Activated effector memory CD4-positive, alpha-beta T cell treated with anti-CD3 and anti-CD28 coated beads, Interleukin-2, amount 50 U/mL, for 16 hours (primary cell): Measurements from ENCODE around the gene TAF8.
"Not testable (repeated sequence)": the region's sequence is repeated elsewhere in the genome, so short reads cannot be mapped to it uniquely, and the experiment has no call there.

Experiments
- DNase-seq: peaks from one replicate; pipeline ENCODE4 v3.0.0-alpha.2; 2020

TAF8 gene, protein sequence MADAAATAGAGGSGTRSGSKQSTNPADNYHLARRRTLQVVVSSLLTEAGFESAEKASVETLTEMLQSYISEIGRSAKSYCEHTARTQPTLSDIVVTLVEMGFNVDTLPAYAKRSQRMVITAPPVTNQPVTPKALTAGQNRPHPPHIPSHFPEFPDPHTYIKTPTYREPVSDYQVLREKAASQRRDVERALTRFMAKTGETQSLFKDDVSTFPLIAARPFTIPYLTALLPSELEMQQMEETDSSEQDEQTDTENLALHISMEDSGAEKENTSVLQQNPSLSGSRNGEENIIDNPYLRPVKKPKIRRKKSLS

DNA sequence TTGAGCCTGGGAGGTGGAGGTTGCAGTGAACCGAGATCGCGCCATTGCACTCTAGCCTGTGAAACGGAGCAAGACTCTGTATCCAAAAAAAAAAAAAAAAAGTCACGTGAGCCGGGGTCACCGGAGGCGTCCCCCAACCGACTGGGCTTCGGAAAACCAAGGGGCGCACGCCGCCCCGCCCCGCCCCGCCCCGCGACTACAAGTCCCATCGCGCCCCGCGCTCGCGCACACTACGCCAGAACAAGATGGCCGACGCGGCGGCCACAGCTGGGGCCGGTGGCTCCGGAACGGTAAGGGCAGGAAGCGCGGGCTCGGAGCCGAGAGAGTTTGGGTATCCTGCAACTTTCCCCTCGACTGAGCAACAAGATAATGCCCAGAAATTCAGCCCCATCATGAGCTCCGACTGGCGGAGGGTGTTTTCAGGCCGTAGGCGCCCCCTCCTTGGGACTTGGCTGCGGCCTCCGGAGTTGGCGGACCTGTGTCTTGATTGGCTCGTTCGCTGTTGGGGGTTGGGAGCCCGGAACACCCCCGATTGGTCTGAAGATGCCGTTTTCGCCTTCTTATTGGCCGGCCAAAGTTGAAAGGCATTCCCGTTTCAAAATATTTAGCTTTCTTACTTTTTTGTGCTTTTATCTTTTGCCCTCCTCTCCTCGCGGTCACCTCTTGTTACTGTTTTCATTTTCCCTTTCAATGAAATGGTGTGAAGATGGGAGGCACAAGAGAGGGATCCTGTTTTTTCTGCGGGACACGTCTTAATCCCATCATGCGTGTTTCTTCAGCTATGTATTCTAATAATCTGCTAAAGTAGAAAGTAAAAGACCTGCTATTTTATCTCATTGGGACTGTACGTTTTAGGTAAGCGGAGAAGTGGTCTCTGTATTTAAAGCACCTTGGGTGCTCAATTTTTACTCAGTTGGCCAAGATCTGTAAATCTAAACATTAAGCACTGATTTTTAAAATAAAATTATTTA is at the start of gene TAF8:
TAF8 (plus strand) TSS at position 228 of the 971 bp plus-strand sequence; CDS start at position 246, 18 bp downstream.
- DNase-seq, result peak; percentile 96

DNA sequence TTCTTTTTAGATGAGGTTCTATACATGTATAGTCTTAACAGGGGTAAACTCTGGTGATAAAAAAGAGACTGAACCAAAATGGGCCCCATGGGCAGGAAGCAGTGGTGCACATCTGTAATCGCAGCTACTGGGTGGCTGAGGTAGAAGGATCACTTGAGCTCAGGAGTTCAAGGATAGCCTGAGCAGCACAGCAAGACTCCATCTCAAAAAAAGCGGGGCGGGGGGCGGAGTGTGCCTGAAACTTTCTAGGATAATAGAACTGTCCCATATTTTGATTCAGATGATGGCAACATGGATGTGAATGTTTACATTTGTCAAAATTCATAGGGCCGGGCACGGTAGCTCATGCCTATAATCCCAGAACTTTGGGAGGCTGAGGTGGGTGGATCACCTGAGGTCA is 48.8 kb upstream of the TAF8 start:
- no peak for DNase-seq

DNA sequence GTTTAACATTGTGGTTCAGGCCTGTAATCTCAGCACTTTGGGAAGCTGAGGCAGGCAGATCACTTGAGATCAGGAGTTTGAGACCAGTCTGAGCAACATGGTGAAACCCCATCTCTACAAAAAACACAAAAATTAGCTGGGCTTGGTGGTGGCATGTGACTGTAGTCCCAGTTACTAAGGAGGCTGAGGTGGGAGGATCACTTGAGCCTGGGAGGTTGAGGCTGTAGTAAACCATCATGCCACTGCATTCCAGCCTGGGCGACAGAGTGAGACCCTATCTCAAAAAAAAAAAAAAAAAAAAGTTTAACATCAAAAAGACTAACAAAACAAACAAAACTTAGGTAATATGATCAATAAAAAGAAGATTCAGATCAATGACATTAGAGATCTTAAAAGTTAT is 46.7 kb upstream of the TAF8 start:
- DNase-seq, result not testable (repeated sequence)

GRCh38 chr6:42007286-42008137 is 42.8 kb upstream of the TAF8 start:
- peak; percentile 70 for DNase-seq

GRCh38 chr6:42008138-42008528 is 42.2 kb upstream of the TAF8 start:
- not testable (repeated sequence) for DNase-seq

- no peak for DNase-seq
Measured at GRCh38 chr6:42009844-42010184, 40.5 kb upstream of the TAF8 start.

GRCh38 chr6:42010185-42010891 is 40.0 kb upstream of the TAF8 start:
- DNase-seq, result peak; percentile 63

DNA sequence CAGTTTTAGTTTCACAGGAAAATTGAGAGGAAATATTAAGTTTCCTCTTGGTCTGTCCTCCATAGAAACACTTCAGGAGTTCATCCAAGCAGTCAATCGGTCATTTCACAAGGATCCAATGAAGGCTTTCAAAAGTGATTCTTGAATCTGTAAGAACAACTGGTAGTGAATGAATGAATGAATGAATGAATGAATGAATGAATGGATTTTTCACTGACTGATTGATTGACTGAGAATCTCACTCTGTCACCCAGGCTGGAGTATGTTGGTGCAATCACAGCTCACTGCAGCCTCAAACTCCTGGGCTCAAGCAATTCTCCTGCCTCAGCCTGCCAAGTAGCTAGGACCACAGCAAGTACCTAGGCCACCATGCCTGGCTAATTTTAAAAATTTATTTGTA is 39.4 kb upstream of the TAF8 start:
- no peak for DNase-seq

GRCh38 chr6:42012501-42013133 is 37.7 kb upstream of the TAF8 start:
- no peak for DNase-seq

- DNase-seq, result no peak
Measured at GRCh38 chr6:42013134-42013516, 37.2 kb upstream of the TAF8 start.

DNA sequence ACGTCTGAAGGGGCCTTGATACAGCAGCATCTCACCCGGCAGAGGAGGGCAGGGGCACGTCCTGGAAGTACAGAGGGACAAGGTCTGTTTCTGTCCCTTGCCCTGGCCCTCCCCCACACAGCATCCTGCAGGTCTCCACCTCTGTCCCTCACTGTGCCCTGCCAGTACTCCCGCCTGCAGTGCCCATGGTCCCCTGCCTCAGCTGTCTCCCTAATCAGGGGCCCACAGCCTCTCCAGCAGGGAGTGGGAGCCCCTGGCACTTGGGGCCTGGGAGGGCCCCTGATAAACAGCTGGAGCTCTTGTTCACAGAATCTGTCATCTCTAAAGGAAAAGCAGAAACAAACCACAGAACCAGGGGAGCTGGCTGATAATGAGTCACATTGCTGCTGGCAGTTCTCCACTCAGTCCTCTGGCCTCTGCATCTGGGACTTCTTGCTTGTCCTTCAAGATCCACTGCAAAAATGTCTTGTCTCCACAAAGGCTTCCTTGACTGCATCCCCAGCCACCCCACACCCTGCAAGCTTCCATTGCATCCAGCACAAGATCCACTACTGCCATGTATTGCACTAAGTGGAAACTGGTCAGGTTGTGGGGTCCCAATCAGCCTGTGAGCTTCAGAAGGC is 33.2 kb upstream of the TAF8 start:
- DNase-seq, result peak; percentile 64

GRCh38 chr6:42020967-42021366 is 29.4 kb upstream of the TAF8 start:
- no peak for DNase-seq

DNA sequence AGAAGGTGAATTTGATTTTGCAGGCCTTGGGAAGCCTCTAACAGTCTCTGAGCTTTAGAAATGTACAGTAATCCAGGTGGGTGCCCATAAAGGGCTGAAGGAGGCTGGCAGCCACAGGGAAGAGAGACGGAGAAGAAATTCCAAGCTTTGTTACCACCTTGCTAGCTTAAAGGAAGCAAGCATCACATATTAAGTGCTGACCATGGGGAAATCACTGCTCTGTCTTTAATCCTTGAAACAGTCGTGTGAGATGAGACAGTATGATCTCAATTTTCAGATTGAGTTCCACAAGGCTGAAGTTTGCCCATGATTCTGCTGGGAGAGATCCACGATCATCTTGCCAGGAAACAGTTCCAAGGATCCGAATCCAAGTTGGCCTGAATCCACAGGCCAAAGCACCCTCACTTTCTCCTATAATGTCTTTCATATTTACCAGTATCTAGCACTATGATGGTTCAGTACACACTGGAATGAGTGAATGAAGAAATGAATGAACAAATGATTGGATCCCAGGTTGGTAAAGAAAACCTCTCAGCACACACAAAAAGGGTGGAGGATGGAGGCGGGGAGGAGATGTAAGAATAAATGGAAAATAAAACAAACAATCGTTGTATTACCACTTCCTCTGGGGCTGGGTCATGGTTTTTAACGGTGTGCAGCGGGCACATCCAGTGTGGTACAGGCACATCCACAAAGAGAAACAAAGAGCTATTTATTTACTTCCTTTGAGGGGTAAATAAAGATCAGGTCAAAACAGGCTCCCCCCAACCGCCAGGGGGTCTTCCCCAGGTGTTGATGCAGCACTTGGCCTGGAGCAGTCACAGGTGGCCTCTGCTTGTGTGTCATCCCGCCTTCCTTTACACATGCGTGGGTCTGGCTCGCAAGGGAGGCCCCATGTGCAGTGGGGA is 28.2 kb upstream of the TAF8 start:
- DNase-seq, result peak; percentile 87

DNA sequence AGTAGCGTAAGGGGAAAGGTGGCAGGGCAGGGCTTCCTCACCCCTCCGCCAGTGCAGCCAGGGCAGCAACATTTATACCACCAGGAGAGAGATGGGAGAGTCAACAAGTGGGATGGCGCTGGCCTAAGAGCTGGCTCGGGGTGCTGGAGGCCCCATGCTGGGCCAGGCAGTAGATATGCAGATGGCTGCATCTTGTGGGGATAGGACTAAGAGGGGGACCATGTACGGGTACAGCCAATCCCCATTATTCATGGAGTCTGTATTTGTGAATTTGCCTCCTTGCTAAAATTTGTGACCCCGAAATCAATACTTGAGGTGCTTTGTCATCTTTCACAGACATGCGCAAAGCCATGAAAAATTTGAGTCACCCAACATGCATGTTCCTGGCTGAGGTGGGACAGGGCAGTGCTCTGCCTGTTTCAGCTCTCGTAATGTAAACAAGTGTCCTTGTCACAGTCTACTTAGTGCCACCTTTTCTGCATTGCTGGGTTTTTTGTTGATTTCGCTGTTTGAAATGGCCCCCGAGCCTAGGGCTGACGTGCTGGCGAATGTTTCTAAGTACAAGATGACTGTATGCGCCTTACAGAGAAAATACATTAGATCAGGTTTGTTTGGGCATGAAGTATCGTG is 27.5 kb upstream of the TAF8 start:
- no peak for DNase-seq

DNA sequence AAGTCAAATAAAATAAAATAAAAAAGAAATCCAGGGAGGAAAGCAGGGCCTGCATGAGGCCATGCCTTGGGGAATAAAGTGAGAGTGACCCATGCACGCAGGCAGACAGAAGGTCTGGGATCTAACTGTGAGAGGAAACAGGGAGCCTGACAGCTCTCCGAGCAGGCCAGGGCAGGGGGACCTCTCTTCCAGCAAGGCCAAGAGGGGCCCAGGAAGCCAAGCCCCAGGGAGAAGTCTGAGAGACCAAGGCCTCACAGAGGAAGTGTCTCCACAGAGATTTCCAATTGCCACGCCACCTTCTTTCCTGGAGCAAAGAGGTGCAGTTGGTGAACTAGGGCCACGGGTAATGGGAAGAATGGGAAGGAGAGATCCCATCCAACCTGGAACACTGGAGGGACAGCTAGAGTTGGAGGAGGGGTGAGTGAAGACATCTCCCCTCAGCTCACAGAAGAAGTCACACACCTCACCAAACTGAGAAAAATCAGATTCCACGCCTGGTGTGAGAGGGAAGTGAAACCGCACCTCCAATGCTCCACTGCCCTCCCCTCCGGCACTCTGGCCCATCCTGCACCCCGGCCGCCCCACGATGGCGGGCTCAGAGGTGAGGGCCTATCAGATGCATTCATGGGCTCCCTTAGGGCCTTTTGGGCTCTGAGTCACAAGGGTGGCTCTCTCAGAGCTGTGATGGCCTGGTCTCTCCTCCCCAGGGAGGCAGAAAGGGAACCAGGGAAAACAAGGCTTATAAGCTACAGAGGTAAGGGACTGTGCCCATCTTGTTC is 25.1 kb upstream of the TAF8 start:
- no peak for DNase-seq

GRCh38 chr6:42025845-42026243 is 24.5 kb upstream of the TAF8 start:
- DNase-seq, result no peak

- no peak for DNase-seq
Measured at GRCh38 chr6:42026540-42026939, 23.8 kb upstream of the TAF8 start.

DNA sequence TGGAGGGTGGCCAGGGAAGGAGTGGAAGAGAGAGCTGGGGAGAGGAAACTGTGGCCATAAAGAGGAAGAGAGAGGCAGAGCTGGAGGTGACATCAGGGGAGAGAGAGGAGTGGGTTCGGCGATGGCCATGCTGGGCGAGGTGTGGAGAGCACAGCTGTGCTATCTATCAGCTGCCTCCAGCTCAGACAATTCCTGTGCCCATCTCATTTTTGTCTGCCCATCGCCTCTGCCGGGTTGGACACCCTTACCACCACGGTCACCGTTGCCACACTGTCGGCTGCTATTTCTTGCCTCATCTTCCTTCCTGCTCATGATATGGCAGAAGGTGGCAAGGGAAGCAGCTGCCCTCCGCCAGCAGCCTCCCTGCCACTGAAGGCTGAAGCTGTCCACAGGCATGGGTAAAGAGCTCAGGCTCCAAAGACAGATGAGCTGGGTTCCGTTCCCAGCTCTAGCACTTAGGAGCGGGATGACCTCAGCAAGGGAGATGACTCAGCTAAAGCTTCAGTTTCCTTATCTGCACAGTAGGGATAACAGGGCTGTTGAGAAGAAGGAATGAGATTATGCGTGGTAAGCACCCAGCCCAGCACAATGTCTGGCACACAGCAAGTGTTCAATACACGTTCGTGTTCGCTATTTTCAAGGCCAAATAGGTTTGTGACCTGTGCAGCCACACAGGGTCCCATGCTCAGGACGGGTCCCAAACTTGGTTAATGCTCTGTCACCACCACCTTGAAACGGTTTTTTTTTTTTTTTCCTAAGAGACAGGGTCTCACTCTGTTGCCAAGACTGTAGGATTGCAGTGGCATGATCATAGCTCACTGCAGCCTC is 21.9 kb upstream of the TAF8 start:
- no peak for DNase-seq
